Stomach (tissue), 9 donors: ENCODE measurements around the gene ABCA13. TPM values are rescaled to one million over a fixed set of nuclear protein-coding genes. Genes with fewer than 3 reads are reported as not detected.

ENCODE experiments used
- DNase-seq, 2 donors: peaks; one replicate each; pipeline versions ENCODE4 v3.0.0 to v3.0.0-alpha.2; 2013 to 2019
- H3K27ac ChIP-seq, 5 donors: fragments of 200-600 bp in 4 of 5; sonication (generic) in 4 of 5; one replicate each; pipeline ENCODE4 v1.5.1; 2013 to 2019; ENCODE audit warnings: mild to moderate bottlenecking in 1 of 5, moderate library complexity in 1 of 5
- H3K27me3 ChIP-seq, 3 donors: fragments of 200-600 bp; sonication (generic); one replicate each; pipeline ENCODE4 v1.5.1; 2017 to 2019; ENCODE audit warnings: mixed run types in 1 of 3
- H3K36me3 ChIP-seq, 4 donors: fragments of 200-600 bp; sonication (generic); 1 replicate in 3 of 4; 2 replicates in 1 of 4; pipeline ENCODE4 v1.5.1; 2016 to 2019
- H3K4me1 ChIP-seq, 4 donors: fragments of 200-600 bp; sonication (generic); one replicate each; pipeline ENCODE4 v1.5.1; 2016 to 2019
- H3K4me3 ChIP-seq, 4 donors: fragments of 200-600 bp; sonication (generic) in 3 of 4; one replicate each; pipeline ENCODE4 v1.5.1; 2016 to 2019; ENCODE audit warnings: mild to moderate bottlenecking in 1 of 4
- H3K9me3 ChIP-seq, 4 donors: fragments of 200-600 bp; sonication (generic); one replicate each; pipeline ENCODE4 v1.5.1; 2016 to 2019
- EP300 ChIP-seq: sonication (generic); formaldehyde crosslinking; IDR thresholded peaks from one replicate; pipeline ENCODE4 v1.6.1; 2017; ENCODE audit warnings: antibody characterized with exemption
- POLR2A ChIP-seq, 4 donors: fragments of 450-650 bp; IDR thresholded peaks; one replicate each; pipeline ENCODE4 v1.6.1; 2016; ENCODE audit warnings: antibody characterized with exemption in 4 of 4, control low read depth in 2 of 4, mild to moderate bottlenecking in 1 of 4, moderate library complexity in 1 of 4
- POLR2AphosphoS5 ChIP-seq, 3 donors: sonication (generic); formaldehyde crosslinking; IDR thresholded peaks; one replicate each; pipeline ENCODE4 v1.6.1; 2016; ENCODE audit warnings: antibody characterized with exemption in 3 of 3
- WGBS, 5 donors: extraction: QIAGEN DNeasy Blood & Tissue Kit in 3 of 5; methylation state at CpG; one replicate each; pipeline versions ENCODE4 v1.1.5 to v1.1.7; 2013 to 2018; 5-methylcytosine and 5-hydroxymethylcytosine counted together
- intact Hi-C: fragments of 100-400 bp; cut with DNase I; formaldehyde crosslinking; loops from one replicate; pipeline ENCODE4 v1.15.1; 2023; ENCODE audit warnings: low total_unique reads
- polyA plus RNA-seq, 3 donors: library from polyadenylated mRNA; stranded (reverse); fragments of 200-250 nt; gene quantifications; one replicate each; pipeline ENCODE4 v1.2.3, GENCODE V29; 2013
- total RNA-seq, 5 donors: library from RNA; depleted of rRNA; stranded (reverse); fragments of >200 nt; gene quantifications; one replicate each; pipeline versions ENCODE4 v1.1.0 to v1.2.3, GENCODE V29; 2014 to 2016
- TF ChIP-seq, protein P1 (sequence below), 7 experiments: fragments of 450-650 bp in 4 of 7; fragments of 200-600 bp in 3 of 7; sonication (generic) in 3 of 7; IDR thresholded peaks; one replicate each; pipeline ENCODE4 v1.5.1; 2016 to 2019; ENCODE audit warnings: antibody characterized with exemption in 7 of 7, control low read depth in 2 of 7, mild to moderate bottlenecking in 1 of 7
- donor health status: healthy with polysubstance abuse.
- donor health status: Bipolar disorder and iron deficiency.
- donor health status: healthy.

Gene ABCA13
- total and polyA plus RNA-seq, 8 donors = under 0.01 to 0.92 (median 0.50) TPM; not detected in 5

- Histone ChIP-seq H3K27me3 (no peaks in the 10 kb centered on the region), H3K4me1 (no peaks in the 10 kb centered on the region), H3K4me3 (no peak overlapping the region), H3K9me3 (no peaks in the 10 kb centered on the region), H3K36me3 (no peaks in the 10 kb centered on the region), H3K27ac (no peak overlapping the region)
- DNase-seq = no peak
- intact Hi-C loops = no loop called here
- 73 to 80% (median 76%) methylated on average over 4 of the region's 4 CpGs for WGBS, 5 donors
- no peak for TF ChIP-seq POLR2AphosphoS5 (IDR thresholded peaks at IDR 0.05)
- TF ChIP-seq POLR2A (IDR thresholded peaks at IDR 0.05) = no peak
- TF ChIP-seq EP300 = no peak
- TF ChIP-seq, protein P1, sequence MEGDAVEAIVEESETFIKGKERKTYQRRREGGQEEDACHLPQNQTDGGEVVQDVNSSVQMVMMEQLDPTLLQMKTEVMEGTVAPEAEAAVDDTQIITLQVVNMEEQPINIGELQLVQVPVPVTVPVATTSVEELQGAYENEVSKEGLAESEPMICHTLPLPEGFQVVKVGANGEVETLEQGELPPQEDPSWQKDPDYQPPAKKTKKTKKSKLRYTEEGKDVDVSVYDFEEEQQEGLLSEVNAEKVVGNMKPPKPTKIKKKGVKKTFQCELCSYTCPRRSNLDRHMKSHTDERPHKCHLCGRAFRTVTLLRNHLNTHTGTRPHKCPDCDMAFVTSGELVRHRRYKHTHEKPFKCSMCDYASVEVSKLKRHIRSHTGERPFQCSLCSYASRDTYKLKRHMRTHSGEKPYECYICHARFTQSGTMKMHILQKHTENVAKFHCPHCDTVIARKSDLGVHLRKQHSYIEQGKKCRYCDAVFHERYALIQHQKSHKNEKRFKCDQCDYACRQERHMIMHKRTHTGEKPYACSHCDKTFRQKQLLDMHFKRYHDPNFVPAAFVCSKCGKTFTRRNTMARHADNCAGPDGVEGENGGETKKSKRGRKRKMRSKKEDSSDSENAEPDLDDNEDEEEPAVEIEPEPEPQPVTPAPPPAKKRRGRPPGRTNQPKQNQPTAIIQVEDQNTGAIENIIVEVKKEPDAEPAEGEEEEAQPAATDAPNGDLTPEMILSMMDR (IDR thresholded peaks at IDR 0.05) = no peak
Observed at GRCh38 chr7:48251766-48252165, 80.5 kb downstream of the ABCA13 start.

DNA sequence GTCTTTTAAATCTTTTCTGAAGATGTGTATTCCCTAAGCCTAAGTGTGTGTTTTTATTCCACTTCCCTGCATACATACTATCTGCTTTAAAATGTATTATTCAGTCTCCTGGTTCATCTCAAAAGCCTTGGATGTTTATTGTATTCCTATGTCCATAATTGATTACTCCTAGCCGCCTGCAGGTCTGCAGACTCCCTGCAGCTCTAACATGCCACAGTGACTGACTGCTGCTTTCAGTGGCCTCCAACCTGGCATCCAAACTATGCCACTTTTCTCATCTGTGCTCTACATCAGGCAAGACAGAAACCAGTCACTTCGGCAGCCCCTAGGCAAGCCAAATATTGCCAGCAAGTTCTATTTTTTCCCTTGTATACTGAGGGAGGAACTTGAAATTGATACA, 81.7 kb downstream of the ABCA13 start:
- 37 to 59% (median 56%) methylated on average over 2 of the region's 2 CpGs for WGBS, 5 donors
- DNase-seq = no peak
- no peak overlapping the region for H3K4me3 ChIP-seq
- intact Hi-C loops = no loop called here
- H3K9me3 ChIP-seq = peaks cover 0 to 7% (median 0%) of the 10 kb centered on the region in 4 donors
- no peaks in the 10 kb centered on the region for H3K36me3 ChIP-seq
- no peaks in the 10 kb centered on the region for H3K4me1 ChIP-seq
- no peaks in the 10 kb centered on the region for H3K27me3 ChIP-seq
- TF ChIP-seq EP300 (no peak), POLR2AphosphoS5 (IDR thresholded peaks at IDR 0.05) (no peak)
- H3K27ac ChIP-seq = no peak overlapping the region

DNA sequence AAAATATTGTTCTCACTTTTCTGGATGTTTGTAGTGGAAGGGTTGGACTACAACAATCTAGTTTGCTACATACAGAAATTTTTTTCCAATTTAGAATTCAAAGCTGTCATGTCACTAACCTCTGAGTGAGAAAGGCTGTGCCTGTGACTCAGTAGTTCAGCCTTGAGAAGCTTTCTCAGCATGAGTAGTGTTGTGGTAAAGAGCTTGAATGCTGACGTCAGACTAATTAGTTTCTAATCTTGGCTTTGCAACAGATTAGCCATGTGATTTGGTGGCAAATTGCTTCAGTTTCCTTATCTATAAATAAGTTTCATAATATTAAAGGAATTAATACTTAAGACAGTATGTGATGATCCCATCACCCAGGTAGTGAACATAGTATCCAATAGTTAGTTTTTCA, 83.8 kb downstream of the ABCA13 start:
- no peak overlapping the region for H3K27ac ChIP-seq
- 27 to 46% (median 41%) methylated on average over 1 of the region's 1 CpG for WGBS, 5 donors
- DNase-seq = no peak
- peaks cover 0 to 7% (median 0%) of the 10 kb centered on the region in 4 donors for H3K9me3 ChIP-seq
- H3K36me3 ChIP-seq = no peaks in the 10 kb centered on the region
- no peak overlapping the region for H3K4me3 ChIP-seq
- TF ChIP-seq POLR2A (IDR thresholded peaks at IDR 0.05) = no peak
- no peak for TF ChIP-seq POLR2AphosphoS5 (IDR thresholded peaks at IDR 0.05)
- no peak for TF ChIP-seq EP300
- TF ChIP-seq, protein P1 (IDR thresholded peaks at IDR 0.05) = no peak
- no peaks in the 10 kb centered on the region for H3K27me3 ChIP-seq
- intact Hi-C loops = no loop called here
- H3K4me1 ChIP-seq = no peaks in the 10 kb centered on the region

- H3K27me3 ChIP-seq = no peaks in the 10 kb centered on the region
- no peaks in the 10 kb centered on the region for H3K36me3 ChIP-seq
- H3K9me3 ChIP-seq = peaks cover 0 to 7% (median 0%) of the 10 kb centered on the region in 4 donors
- TF ChIP-seq POLR2A (IDR thresholded peaks at IDR 0.05) = no peak
- TF ChIP-seq POLR2AphosphoS5 (IDR thresholded peaks at IDR 0.05) = no peak
- no peak for TF ChIP-seq EP300
- TF ChIP-seq, protein P1 (IDR thresholded peaks at IDR 0.05) = no peak
- intact Hi-C loops = no loop called here
- no peaks in the 10 kb centered on the region for H3K4me1 ChIP-seq
- DNase-seq = no peak
- no peak overlapping the region for H3K27ac ChIP-seq
- no peak overlapping the region for H3K4me3 ChIP-seq
- WGBS, 5 donors = 77 to 83% (median 80%) methylated on average over 4 of the region's 4 CpGs
Observed at GRCh38 chr7:48259463-48260280, 88.4 kb downstream of the ABCA13 start.

- no peak for DNase-seq
- peaks cover 0 to 7% (median 0%) of the 10 kb centered on the region in 4 donors for H3K9me3 ChIP-seq
- H3K4me1 ChIP-seq = no peaks in the 10 kb centered on the region
- no peak overlapping the region for H3K4me3 ChIP-seq
- 76 to 91% (median 89%) methylated on average over 2 of the region's 2 CpGs for WGBS, 5 donors
- no peaks in the 10 kb centered on the region for H3K36me3 ChIP-seq
- TF ChIP-seq EP300 (no peak), POLR2A (IDR thresholded peaks at IDR 0.05) (no peak), POLR2AphosphoS5 (IDR thresholded peaks at IDR 0.05) (no peak)
- TF ChIP-seq, protein P1 (IDR thresholded peaks at IDR 0.05) = no peak
- no peak overlapping the region for H3K27ac ChIP-seq
- no peaks in the 10 kb centered on the region for H3K27me3 ChIP-seq
- intact Hi-C loops = no loop called here
Observed at GRCh38 chr7:48261696-48262095, 90.4 kb downstream of the ABCA13 start.
